Uterine smooth muscle cell (primary cell): ENCODE data around the gene SRCAP. TPM values are rescaled to one million over a fixed set of nuclear protein-coding genes. Genes with fewer than 3 reads are reported as not detected.

ENCODE experiments used
- total RNA-seq: library from RNA; depleted of rRNA; stranded (reverse); fragments of >200 nt; gene quantifications from 2 replicates; pipeline ENCODE4 v1.2.3, GENCODE V29; 2014

The SRCAP gene
- 25.5 and 30.9 TPM in 2 replicates for total RNA-seq

GRCh38 chr16:30698816-30699614, at the start of gene SRCAP:
SRCAP (plus strand) TSS chr16:30699171; CDS start chr16:30700825, 1,654 bp downstream.

DNA sequence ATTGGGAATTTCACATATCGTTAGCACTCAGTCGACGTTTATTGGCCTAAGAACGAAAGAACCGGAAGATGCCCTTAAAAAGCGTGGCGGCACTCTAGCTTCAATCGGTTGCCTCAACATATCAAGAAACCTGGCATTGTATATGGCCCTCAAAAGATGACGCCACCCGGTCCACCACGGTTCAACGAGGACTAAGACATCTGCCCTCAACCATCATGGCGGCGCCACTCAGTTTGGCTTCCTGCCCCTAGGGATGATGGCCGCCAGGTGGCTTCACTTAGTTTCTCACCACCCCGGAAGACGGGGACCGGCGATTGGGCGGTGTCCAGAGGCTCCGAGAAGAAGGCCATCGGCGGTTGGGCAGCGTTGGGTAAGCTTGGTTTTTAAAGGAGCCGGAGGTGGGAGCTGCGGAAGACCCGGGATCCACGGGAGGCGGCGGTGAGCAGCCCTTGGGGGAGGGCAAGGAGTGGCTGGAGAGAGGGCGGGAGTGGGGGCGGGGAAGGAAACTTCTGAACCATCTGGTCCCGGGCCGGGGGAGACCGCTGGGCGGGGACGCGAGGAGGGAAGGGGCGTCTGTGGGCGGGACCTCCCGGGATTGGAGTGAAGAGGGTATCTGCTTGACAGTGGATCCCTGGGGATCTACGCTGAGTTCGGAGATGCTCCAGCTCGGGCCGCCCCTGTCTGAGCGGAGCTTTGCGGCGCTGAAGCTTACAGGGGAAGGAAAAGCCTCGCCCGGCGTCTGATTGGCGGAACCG, 48.4 kb upstream of the SRCAP start, which contains the start of gene PRR14:
PRR14 (plus strand) TSS at position 592 of the 755 bp plus-strand sequence. CDS start 686 bp downstream, outside the sequence.

GRCh38 chr16:30657866-30658730, 40.9 kb upstream of the SRCAP start, which contains the start of gene FBRS:
FBRS (plus strand) TSS chr16:30658431; CDS start chr16:30659519, 1,088 bp downstream.

GRCh38 chr16:30747799-30748633, 49.0 kb downstream of the SRCAP start, which contains the start of gene PHKG2:
PHKG2 (plus strand) TSS chr16:30748425; CDS start chr16:30748821, 396 bp downstream.

GRCh38 chr16:30761928-30762902, 63.2 kb downstream of the SRCAP start, which contains the start of the genes CFAP119 and RNF40:
CFAP119 (minus strand) TSS chr16:30762062; CDS start chr16:30761748, 314 bp downstream.
RNF40 (plus strand) TSS chr16:30762322; CDS start chr16:30762546, 224 bp downstream.

DNA sequence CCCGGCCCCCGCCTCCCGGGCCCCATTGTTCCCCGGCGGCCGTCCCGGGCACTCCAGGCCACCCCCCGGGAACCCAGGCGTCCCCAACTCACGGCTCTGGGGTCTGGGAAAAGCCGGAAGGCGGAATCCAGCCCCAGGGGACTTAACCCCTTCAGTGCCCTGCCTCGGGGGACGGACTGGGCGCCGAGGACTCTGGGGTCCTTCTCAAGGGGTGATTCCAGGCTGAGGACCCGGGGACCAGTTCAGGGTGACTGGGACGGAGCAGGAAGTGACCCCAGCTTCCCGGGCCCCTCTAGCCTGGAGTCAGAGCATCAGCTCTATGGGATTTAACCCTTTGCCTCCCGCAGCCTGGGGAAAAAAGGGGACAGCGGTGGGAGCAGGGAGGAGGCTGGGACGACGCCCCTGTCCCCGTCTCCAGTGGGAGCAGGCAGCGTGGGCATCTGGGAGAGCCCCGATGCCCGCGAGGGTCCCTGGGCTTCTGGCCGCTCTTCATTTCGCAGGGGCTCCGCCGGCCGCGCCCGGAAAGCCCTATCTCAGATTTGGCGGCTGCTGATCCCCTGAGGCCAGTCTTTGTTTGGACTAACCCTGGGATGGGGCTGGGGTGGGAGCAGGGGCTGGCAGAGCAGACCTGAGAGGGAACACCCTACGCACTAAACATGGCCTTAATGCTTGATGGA, 88.1 kb downstream of the SRCAP start, which contains the start of gene ZNF629:
ZNF629 (minus strand) TSS at position 270 of the 677 bp plus-strand sequence. CDS start 2,723 bp downstream, outside the sequence.

Other genes starting within 250 kb of the SRCAP start
- not detected in 2 replicates for gene ITGAL, start 226.4 kb upstream of the SRCAP start, total RNA-seq
- 20.3 and 21.6 TPM in 2 replicates for gene ZNF768, start 172.6 kb upstream of the SRCAP start, total RNA-seq
- gene ZNF747, start 164.3 kb upstream of the SRCAP start, total RNA-seq: 6.5 and 10.6 TPM in 2 replicates
- 5.4 and 5.6 TPM in 2 replicates for gene ZNF764, start 140.8 kb upstream of the SRCAP start, total RNA-seq
- 8.9 and 10.3 TPM in 2 replicates for gene ZNF688, start 127.5 kb upstream of the SRCAP start, total RNA-seq
- 7.5 and 12.1 TPM in 2 replicates for gene ZNF785, start 113.5 kb upstream of the SRCAP start, total RNA-seq
- 4.1 and 4.4 TPM in 2 replicates for gene ZNF689, start 88.8 kb upstream of the SRCAP start, total RNA-seq
- gene PRR14, start 48.2 kb upstream of the SRCAP start, total RNA-seq: 4.8 and 5.1 TPM in 2 replicates
- gene FBRS, start 40.7 kb upstream of the SRCAP start, total RNA-seq: 16.8 and 27.6 TPM in 2 replicates
- gene PHKG2, start 49.3 kb downstream of the SRCAP start, total RNA-seq: 25.4 and 31.5 TPM in 2 replicates
- gene CFAP119, start 62.9 kb downstream of the SRCAP start, total RNA-seq: 3.4 and 3.8 TPM in 2 replicates
- gene RNF40, start 63.2 kb downstream of the SRCAP start, total RNA-seq: 86.2 and 88.5 TPM in 2 replicates
- gene ZNF629, start 88.0 kb downstream of the SRCAP start, total RNA-seq: 7.3 and 7.9 TPM in 2 replicates
- 51.4 and 53.5 TPM in 2 replicates for gene BCL7C, start 194.9 kb downstream of the SRCAP start, total RNA-seq
- 2.2 and 3.0 TPM in 2 replicates for gene CTF1, start 197.4 kb downstream of the SRCAP start, total RNA-seq
- gene FBXL19, start 224.4 kb downstream of the SRCAP start, total RNA-seq: 20.0 and 28.0 TPM in 2 replicates
- gene ORAI3, start 249.9 kb downstream of the SRCAP start, total RNA-seq: 24.9 and 35.2 TPM in 2 replicates